Stimulated activated CD4-positive, alpha-beta T cell treated with anti-CD3 and anti-CD28 coated beads, Interleukin-12 subunit alpha, Interleukin-12 subunit beta, amount 100 ng/mL, for 24 hours (primary cell): Measurements from ENCODE around the gene ATR.
"Not testable (repeated sequence)": the region's sequence is repeated elsewhere in the genome, so short reads cannot be mapped to it uniquely, and the experiment has no call there.

Source experiments
- DNase-seq, 2 experiments: peaks; one replicate each; pipeline ENCODE4 v3.0.0-alpha.2; 2020; ENCODE audit warnings: low read depth in 2 of 2

Gene ATR

GRCh38 chr3:142595141-142595540 is 16.6 kb upstream of the ATR start:
- no peak for DNase-seq

- not testable (repeated sequence) for DNase-seq
Observed at GRCh38 chr3:142592268-142592667, 13.7 kb upstream of the ATR start.

- DNase-seq, result no peak
Observed at GRCh38 chr3:142588703-142589102, 10.2 kb upstream of the ATR start.

GRCh38 chr3:142586803-142587406 is 8.4 kb upstream of the ATR start:
- no peak for DNase-seq

GRCh38 chr3:142581070-142581469 is 2.5 kb upstream of the ATR start:
- not testable (repeated sequence) for DNase-seq

GRCh38 chr3:142580061-142580423 is 1.5 kb upstream of the ATR start:
- DNase-seq, result no peak

- no peak for DNase-seq
Observed at GRCh38 chr3:142577696-142578328, 721 bp downstream of the ATR start.

- DNase-seq, result no peak
Observed at GRCh38 chr3:142576792-142577191, 1.7 kb downstream of the ATR start.

- no peak for DNase-seq
Observed at GRCh38 chr3:142574665-142575064, 3.9 kb downstream of the ATR start.

- not testable (repeated sequence) for DNase-seq
Observed at GRCh38 chr3:142574223-142574622, 4.3 kb downstream of the ATR start.

GRCh38 chr3:142569422-142569821 is 9.1 kb downstream of the ATR start:
- DNase-seq, result not testable (repeated sequence)

- DNase-seq, result no peak
Observed at GRCh38 chr3:142568393-142569017, 10.0 kb downstream of the ATR start.

GRCh38 chr3:142566096-142566495 is 12.4 kb downstream of the ATR start:
- no peak for DNase-seq

- DNase-seq, result no peak
Observed at GRCh38 chr3:142563496-142563997, 15.0 kb downstream of the ATR start.

GRCh38 chr3:142560118-142560517 is 18.4 kb downstream of the ATR start:
- DNase-seq, result no peak

GRCh38 chr3:142553741-142554140 is 24.8 kb downstream of the ATR start:
- no peak for DNase-seq

- not testable (repeated sequence) for DNase-seq
Observed at GRCh38 chr3:142552579-142552978, 26.0 kb downstream of the ATR start.

- no peak for DNase-seq
Observed at GRCh38 chr3:142549986-142550385, 28.5 kb downstream of the ATR start.

- DNase-seq, result no peak
Observed at GRCh38 chr3:142543307-142543706, 35.2 kb downstream of the ATR start.

GRCh38 chr3:142542054-142542453 is 36.5 kb downstream of the ATR start:
- no peak for DNase-seq

- DNase-seq, result no peak
Observed at GRCh38 chr3:142536519-142536918, 42.0 kb downstream of the ATR start.

GRCh38 chr3:142534543-142534942 is 44.0 kb downstream of the ATR start:
- no peak for DNase-seq

GRCh38 chr3:142530296-142530695 is 48.2 kb downstream of the ATR start:
- no peak for DNase-seq
